DND-41 (cell line): ENCODE measurements around the gene HERC3.

Experiments
- ATAC-seq: fragments of 200-7000 bp; cut with Tn5 transposase; 3 replicates; pipeline ENCODE4 v1.9.1; 2021; ENCODE audit warnings: low read depth; ENCODE audit not compliant: insufficient read depth
- DNase-seq: peaks from one replicate; pipeline ENCODE4 v3.0.0-alpha.2; 2020
- H2AFZ ChIP-seq: 2 replicates; pipeline ENCODE4 v1.6.0; 2012; ENCODE audit warnings: low read depth, low read length
- H3K27ac ChIP-seq: 2 replicates; pipeline ENCODE4 v1.5.1; 2012; ENCODE audit warnings: low read length, inconsistent platforms
- H3K27me3 ChIP-seq: fragments of 200-600 bp; sonication (generic); 2 replicates; pipeline ENCODE4 v1.6.0; 2012; ENCODE audit warnings: low read length, mild to moderate bottlenecking, inconsistent platforms; ENCODE audit not compliant: insufficient read depth, poor library complexity
- H3K36me3 ChIP-seq: 2 replicates; pipeline ENCODE4 v1.5.1; 2012; ENCODE audit warnings: low read length, inconsistent platforms; ENCODE audit not compliant: insufficient read depth
- H3K4me1 ChIP-seq: 2 replicates; pipeline ENCODE4 v1.5.1; 2012; ENCODE audit warnings: mild to moderate bottlenecking, low read length; ENCODE audit not compliant: insufficient read depth
- H3K4me2 ChIP-seq: 2 replicates; pipeline ENCODE4 v1.6.0; 2012; ENCODE audit warnings: mild to moderate bottlenecking, moderate library complexity, low read length, inconsistent platforms; ENCODE audit not compliant: insufficient read depth
- H3K4me3 ChIP-seq, 2 experiments: fragments of 200-600 bp in 1 of 2; shearing (Covaris generic) in 1 of 2; 2 replicates each; pipeline ENCODE4 v1.5.1; 2012 to 2016; ENCODE audit warnings: inconsistent platforms in 2 of 2, low read length in 2 of 2, mild to moderate bottlenecking in 2 of 2, low read depth in 1 of 2, moderate library complexity in 1 of 2
- H3K79me2 ChIP-seq: 2 replicates; pipeline ENCODE4 v1.6.0; 2012; ENCODE audit warnings: low read length, inconsistent platforms; ENCODE audit not compliant: insufficient read depth
- H3K9ac ChIP-seq: 2 replicates; pipeline ENCODE4 v1.6.0; 2012; ENCODE audit warnings: low read depth, mild to moderate bottlenecking, inconsistent platforms, low read length, moderate library complexity
- H3K9me3 ChIP-seq: 2 replicates; pipeline ENCODE4 v1.5.1; 2012; ENCODE audit warnings: low read length, moderate library complexity, mild to moderate bottlenecking, inconsistent platforms; ENCODE audit not compliant: insufficient read depth, severe bottlenecking
- H4K20me1 ChIP-seq: 2 replicates; pipeline ENCODE4 v1.6.0; 2012; ENCODE audit warnings: low read length; ENCODE audit not compliant: insufficient read depth
- EZH2 ChIP-seq: IDR thresholded peaks from 3 replicates; pipeline ENCODE4 v1.6.1; 2012; ENCODE audit warnings: borderline replicate concordance, low read depth, mild to moderate bottlenecking, moderate library complexity, low read length, inconsistent platforms; ENCODE audit not compliant: severe bottlenecking
- TF ChIP-seq, protein P1 (sequence below): IDR thresholded peaks from 2 replicates; pipeline ENCODE4 v1.5.1; 2012; ENCODE audit warnings: borderline replicate concordance, low read length, moderate library complexity, mild to moderate bottlenecking; ENCODE audit not compliant: poor library complexity, severe bottlenecking; ENCODE audit errors: extremely low read depth

HERC3 gene

DNA sequence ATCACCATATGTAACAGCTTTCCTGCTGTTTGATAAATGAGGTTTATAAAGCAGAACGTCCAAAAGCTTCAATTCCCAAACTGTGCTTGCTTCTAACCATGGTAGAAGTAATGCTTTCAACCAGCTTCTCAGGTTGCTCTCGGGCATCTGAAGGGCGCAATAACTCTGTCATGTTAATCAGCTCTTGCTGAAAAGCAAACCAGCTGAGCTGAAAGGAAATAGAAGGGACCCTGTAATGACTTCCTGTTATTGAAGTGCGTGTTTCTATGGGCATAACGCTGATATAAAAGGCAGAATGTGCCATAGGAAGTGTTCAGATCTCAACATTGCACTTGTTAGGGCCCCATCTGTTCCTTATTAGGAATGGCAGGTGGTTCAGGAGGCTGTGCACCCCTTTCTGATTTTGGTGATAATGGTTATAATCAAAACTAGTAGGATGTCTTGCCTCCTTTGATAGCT, 21.2 kb downstream of the HERC3 start:
- peaks cover 11% of the 10 kb centered on the region; the same call in 1 of the 2 replicates for H3K36me3 ChIP-seq
- H4K20me1 ChIP-seq = peaks cover 2% of the 10 kb centered on the region; the same call in 1 of the 2 replicates
- peak overlapping the region; percentile 65 for H3K27ac ChIP-seq
- no peaks in the 10 kb centered on the region for H3K9me3 ChIP-seq
- H3K4me1 ChIP-seq = peaks cover 28% of the 10 kb centered on the region
- H3K9ac ChIP-seq = peak overlapping the region; percentile 20
- peak overlapping the region in 1 of 2 experiments; percentile 23; a peak in 2 of 4 replicates for H3K4me3 ChIP-seq
- peak; percentile 47 for DNase-seq
- H3K79me2 ChIP-seq = peaks cover 8% of the 10 kb centered on the region
- ATAC-seq = peak; percentile 95
- no peaks in the 10 kb centered on the region for H3K27me3 ChIP-seq
- peak overlapping the region; percentile 48; the same call in 1 of the 2 replicates for H2AFZ ChIP-seq
- H3K4me2 ChIP-seq = peak overlapping the region; percentile 49
- no peak for TF ChIP-seq EZH2
- TF ChIP-seq, protein P1, sequence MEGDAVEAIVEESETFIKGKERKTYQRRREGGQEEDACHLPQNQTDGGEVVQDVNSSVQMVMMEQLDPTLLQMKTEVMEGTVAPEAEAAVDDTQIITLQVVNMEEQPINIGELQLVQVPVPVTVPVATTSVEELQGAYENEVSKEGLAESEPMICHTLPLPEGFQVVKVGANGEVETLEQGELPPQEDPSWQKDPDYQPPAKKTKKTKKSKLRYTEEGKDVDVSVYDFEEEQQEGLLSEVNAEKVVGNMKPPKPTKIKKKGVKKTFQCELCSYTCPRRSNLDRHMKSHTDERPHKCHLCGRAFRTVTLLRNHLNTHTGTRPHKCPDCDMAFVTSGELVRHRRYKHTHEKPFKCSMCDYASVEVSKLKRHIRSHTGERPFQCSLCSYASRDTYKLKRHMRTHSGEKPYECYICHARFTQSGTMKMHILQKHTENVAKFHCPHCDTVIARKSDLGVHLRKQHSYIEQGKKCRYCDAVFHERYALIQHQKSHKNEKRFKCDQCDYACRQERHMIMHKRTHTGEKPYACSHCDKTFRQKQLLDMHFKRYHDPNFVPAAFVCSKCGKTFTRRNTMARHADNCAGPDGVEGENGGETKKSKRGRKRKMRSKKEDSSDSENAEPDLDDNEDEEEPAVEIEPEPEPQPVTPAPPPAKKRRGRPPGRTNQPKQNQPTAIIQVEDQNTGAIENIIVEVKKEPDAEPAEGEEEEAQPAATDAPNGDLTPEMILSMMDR = no peak

DNA sequence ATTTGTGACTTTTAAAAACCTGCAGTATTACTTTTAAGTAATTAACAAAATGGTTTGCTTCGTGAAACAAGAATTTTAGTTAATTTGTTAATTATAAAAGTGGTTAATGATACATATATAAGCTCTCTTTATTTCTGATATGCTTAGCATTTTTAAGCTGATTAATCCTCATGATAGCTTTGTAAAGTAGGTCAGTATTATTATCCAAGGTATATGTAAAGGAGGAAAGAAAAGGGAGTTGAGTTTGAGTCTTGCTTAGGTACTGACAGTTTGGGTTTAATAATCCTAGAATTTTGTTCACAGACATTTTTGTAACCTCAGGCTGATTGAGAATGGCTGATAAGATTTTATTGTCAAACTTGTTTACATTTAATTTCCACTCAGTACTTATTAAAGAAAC, 21.8 kb downstream of the HERC3 start:
- H3K4me1 ChIP-seq = peaks cover 28% of the 10 kb centered on the region
- no peaks in the 10 kb centered on the region for H3K27me3 ChIP-seq
- H3K9ac ChIP-seq = no peak overlapping the region
- DNase-seq (no peak), ATAC-seq (no peak)
- peaks cover 2% of the 10 kb centered on the region; the same call in 1 of the 2 replicates for H4K20me1 ChIP-seq
- H3K27ac ChIP-seq = peak overlapping the region; percentile 65; the same call in 1 of the 2 replicates
- H3K9me3 ChIP-seq = no peaks in the 10 kb centered on the region
- peaks cover 5% of the 10 kb centered on the region; the same call in 1 of the 2 replicates for H3K36me3 ChIP-seq
- H3K79me2 ChIP-seq = peaks cover 8% of the 10 kb centered on the region
- H3K4me3 ChIP-seq = no peak overlapping the region
- TF ChIP-seq, protein P1 = no peak
- no peak for TF ChIP-seq EZH2
- peak overlapping the region; percentile 49 for H3K4me2 ChIP-seq
- no peak overlapping the region for H2AFZ ChIP-seq

DNA sequence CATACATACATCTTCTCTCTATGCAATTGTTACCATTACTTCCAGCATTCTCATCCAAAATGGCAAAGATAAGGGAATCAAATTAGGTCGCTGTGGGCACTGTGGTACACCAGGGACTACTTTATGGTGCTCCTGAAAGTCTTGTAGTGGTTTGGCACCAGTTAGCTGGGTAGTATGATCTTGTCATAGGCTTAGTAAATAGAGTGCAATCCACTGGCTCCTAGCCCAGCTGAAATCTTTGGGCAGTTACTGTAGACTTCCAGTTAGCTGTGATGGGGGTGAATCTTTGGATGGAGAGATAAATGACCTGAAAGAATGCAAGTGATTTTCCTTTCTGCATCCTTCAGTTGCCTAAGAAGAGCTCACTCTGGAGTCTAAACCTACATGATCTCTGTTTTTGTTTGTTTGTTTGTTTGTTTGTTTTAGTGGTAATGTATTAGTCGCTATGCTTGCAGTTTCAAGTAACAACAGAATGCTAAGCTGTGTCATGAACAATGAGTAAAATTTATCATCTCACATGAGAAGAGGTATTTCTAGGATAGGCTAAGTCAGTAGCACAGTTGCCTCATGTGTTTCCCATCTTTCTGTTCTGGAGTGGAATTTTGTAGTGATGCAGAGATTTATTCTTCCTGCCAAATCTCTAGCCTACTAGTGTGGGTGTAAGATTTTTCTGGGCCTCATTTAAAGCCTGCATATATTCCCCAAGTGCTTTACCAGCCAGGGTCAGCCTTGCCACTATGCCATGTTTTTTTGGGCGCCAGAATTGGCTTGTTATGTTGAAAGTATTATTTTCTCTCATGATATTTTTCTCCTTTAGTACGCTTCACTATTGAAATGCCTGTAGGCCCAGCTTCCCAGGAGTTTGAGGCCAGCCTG, 24.2 kb downstream of the HERC3 start:
- H3K4me3 ChIP-seq = no peak overlapping the region
- H3K4me1 ChIP-seq = peaks cover 26% of the 10 kb centered on the region
- no peaks in the 10 kb centered on the region for H3K27me3 ChIP-seq
- no peaks in the 10 kb centered on the region for H3K9me3 ChIP-seq
- ATAC-seq (no peak), DNase-seq (no peak)
- TF ChIP-seq EZH2 = no peak
- TF ChIP-seq, protein P1 = no peak
- H4K20me1 ChIP-seq = peaks cover 2% of the 10 kb centered on the region; the same call in 1 of the 2 replicates
- H3K27ac ChIP-seq = no peak overlapping the region
- no peaks in the 10 kb centered on the region for H3K36me3 ChIP-seq
- H3K4me2 ChIP-seq = no peak overlapping the region
- H3K9ac ChIP-seq = no peak overlapping the region
- no peak overlapping the region for H2AFZ ChIP-seq
- H3K79me2 ChIP-seq = peaks cover 8% of the 10 kb centered on the region; the same call in 1 of the 2 replicates
